HepG2 (cell line): ENCODE measurements around the gene CDKN2C. TPM values are rescaled to one million over a fixed set of nuclear protein-coding genes. Genes with fewer than 3 reads are reported as not detected.

Source experiments
- AKAP8 ChIP-seq: sonication (generic); formaldehyde crosslinking; IDR thresholded peaks from 2 replicates; pipeline ENCODE4 v1.5.1; 2020; ENCODE audit warnings: mild to moderate bottlenecking, missing genetic modification reagents
- GTF3A ChIP-seq: sonication (generic); formaldehyde crosslinking; conservative IDR thresholded peaks from 2 replicates; pipeline ENCODE4 v1.4.0; 2020; ENCODE audit warnings: mild to moderate bottlenecking, missing genetic modification reagents
- HDAC2 ChIP-seq: sonication (generic); formaldehyde crosslinking; IDR thresholded peaks from 2 replicates; pipeline ENCODE4 v1.4.0; 2020; ENCODE audit warnings: missing genetic modification reagents
- ISL2 ChIP-seq: sonication (generic); formaldehyde crosslinking; IDR thresholded peaks from 2 replicates; pipeline ENCODE4 v1.5.0; 2020; ENCODE audit warnings: missing genetic modification reagents
- NR2F6 ChIP-seq, 2 experiments: IDR thresholded peaks; 2 replicates each; pipeline ENCODE4 v1.6.1; 2016; ENCODE audit warnings: antibody characterized with exemption in 1 of 2, mild to moderate bottlenecking in 1 of 2
- TCF12 ChIP-seq, 2 experiments: fragments of 450-650 bp in 1 of 2; sonication (generic) in 1 of 2; formaldehyde crosslinking in 1 of 2; IDR thresholded peaks; 2 replicates each; pipeline versions ENCODE4 v1.6.1 to v1.8.0; 2017 to 2022; ENCODE audit warnings: antibody characterized with exemption in 1 of 2, mild to moderate bottlenecking in 1 of 2, missing genetic modification reagents in 1 of 2, moderate library complexity in 1 of 2
- ZEB1 ChIP-seq: IDR thresholded peaks from 2 replicates; pipeline ENCODE4 v1.6.1; 2012; ENCODE audit warnings: mild to moderate bottlenecking, low read depth, inconsistent platforms; ENCODE audit not compliant: insufficient replicate concordance
- ZFP62 ChIP-seq: sonication (generic); formaldehyde crosslinking; IDR thresholded peaks from 2 replicates; pipeline ENCODE4 v1.4.0; 2020; ENCODE audit warnings: missing genetic modification reagents
- ZNF121 ChIP-seq: sonication (generic); formaldehyde crosslinking; IDR thresholded peaks from 2 replicates; pipeline ENCODE4 v1.5.0; 2020; ENCODE audit warnings: mild to moderate bottlenecking, missing genetic modification reagents
- ZNF143 ChIP-seq: sonication (generic); formaldehyde crosslinking; IDR thresholded peaks from 2 replicates; pipeline ENCODE4 v1.4.0; 2020; ENCODE audit warnings: missing genetic modification reagents
- ZNF326 ChIP-seq: sonication (generic); formaldehyde crosslinking; IDR thresholded peaks from 2 replicates; pipeline ENCODE4 v1.4.0; 2020; ENCODE audit warnings: missing genetic modification reagents, borderline replicate concordance
- ZNF33A ChIP-seq: sonication (generic); formaldehyde crosslinking; IDR thresholded peaks from 2 replicates; pipeline ENCODE4 v1.5.1; 2020; ENCODE audit warnings: missing genetic modification reagents, mild to moderate bottlenecking, moderate library complexity, borderline replicate concordance
- ZSCAN21 ChIP-seq: sonication (generic); formaldehyde crosslinking; IDR thresholded peaks from 2 replicates; pipeline ENCODE4 v1.8.0; 2022; ENCODE audit warnings: mild to moderate bottlenecking, missing genetic modification reagents, moderate library complexity, borderline replicate concordance
- polyA plus RNA-seq, 8 experiments: library from polyadenylated mRNA; depleted of rRNA in 3 of 8; stranded (reverse) in 7 of 8; unstranded in 1 of 8; fragments of >200 nt; fragmentation: Illumina TruSeq in 4 of 8; extraction: Trizol in 4 of 8; gene quantifications; 2 replicates each; pipeline versions ENCODE4 v1.2.1 to v1.2.3, GENCODE V29; 2011 to 2016; ENCODE audit warnings: low read depth in 4 of 8, missing spikeins in 1 of 8, mixed read lengths in 1 of 8; ENCODE audit not compliant: insufficient read depth in 1 of 8
- total RNA-seq, 5 experiments: library from RNA; depleted of rRNA; stranded (reverse); fragments of >200 nt; fragmentation: Illumina TruSeq; extraction: Trizol; gene quantifications; 2 replicates each; pipeline ENCODE4 v1.2.3, GENCODE V29; 2016; ENCODE audit warnings: low read depth in 1 of 5
- TF ChIP-seq, protein P1 (sequence below): sonication (generic); formaldehyde crosslinking; IDR thresholded peaks from 2 replicates; pipeline ENCODE4 v1.5.0; 2020; ENCODE audit warnings: missing genetic modification reagents
- TF ChIP-seq, protein P2 (sequence below): fragments of 450-650 bp; IDR thresholded peaks from 2 replicates; pipeline ENCODE4 v1.6.1; 2016
- TF ChIP-seq, protein P3 (sequence below): sonication (generic); formaldehyde crosslinking; IDR thresholded peaks from 2 replicates; pipeline ENCODE4 v1.5.0; 2020; ENCODE audit warnings: missing genetic modification reagents
- TF ChIP-seq, protein P4 (sequence below): sonication (generic); formaldehyde crosslinking; IDR thresholded peaks from 2 replicates; pipeline ENCODE4; 2020; ENCODE audit warnings: missing genetic modification reagents, mild to moderate bottlenecking, borderline replicate concordance
- TF ChIP-seq, protein P5 (sequence below): sonication (generic); formaldehyde crosslinking; IDR thresholded peaks from 2 replicates; pipeline ENCODE4 v1.5.0; 2020; ENCODE audit warnings: mild to moderate bottlenecking, low read depth, missing genetic modification reagents, borderline replicate concordance
- TF ChIP-seq, protein P6 (sequence below): sonication (generic); formaldehyde crosslinking; IDR thresholded peaks from 2 replicates; pipeline ENCODE4 v1.4.0; 2020; ENCODE audit warnings: low read depth, mild to moderate bottlenecking, missing genetic modification reagents

Gene CDKN2C
- total and polyA plus RNA-seq, 2 of the 13 experiments (the other 11 are each of a cell fraction or from before 2014, with no cell fraction given): 7.8 to 13.7 TPM

DNA sequence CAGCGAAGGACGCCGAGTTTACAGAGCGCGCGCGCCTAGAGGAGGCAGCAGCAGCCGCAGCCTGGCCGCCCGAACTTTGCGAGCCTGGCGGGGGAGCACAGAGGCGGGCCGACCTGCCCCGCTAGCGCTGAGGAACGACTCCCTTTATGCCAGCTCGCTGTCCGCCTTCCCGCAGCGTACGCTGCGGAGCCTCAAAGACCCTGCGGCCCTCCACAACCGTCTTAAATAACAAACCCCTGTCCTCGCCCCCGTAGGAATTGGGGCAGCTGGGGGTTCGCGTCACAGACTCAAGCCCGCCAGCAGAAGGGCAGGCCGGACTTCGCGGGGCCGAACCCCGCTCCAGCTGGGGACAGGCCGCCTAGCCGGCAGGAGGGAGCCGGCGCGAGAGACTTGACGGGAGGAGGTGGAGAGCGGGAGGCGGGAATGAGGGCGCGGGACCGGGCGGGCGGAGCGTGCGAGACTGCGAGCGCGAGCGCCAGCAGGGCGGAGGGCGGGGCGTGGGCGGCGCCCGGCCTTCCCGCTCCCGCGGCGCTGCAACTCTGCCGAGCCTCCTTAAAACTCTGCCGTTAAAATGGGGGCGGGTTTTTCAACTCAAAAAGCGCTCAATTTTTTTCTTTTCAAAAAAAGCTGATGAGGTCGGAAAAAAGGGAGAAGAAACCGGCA, 1.8 kb upstream of the CDKN2C start (continued):
- TF ChIP-seq ZEB1 (no peak), GTF3A (no peak), TCF12 (IDR thresholded peaks at IDR 0.05) (no peak), TCF12 (CRISPR knock-in tag; IDR thresholded peaks at IDR 0.05) (no peak; the same call in 1 of the 2 replicates), HDAC2 (CRISPR knock-in tag) (peak; percentile 38; the same call in 1 of the 2 replicates), ISL2 (CRISPR knock-in tag) (peak; percentile 56; the same call in 1 of the 2 replicates), ZSCAN21 (peak; percentile 25; the same call in 1 of the 2 replicates), AKAP8 (peak; percentile 84), ZNF143 (CRISPR knock-in tag) (no peak), ZNF326 (CRISPR knock-in tag) (no peak), ZFP62 (CRISPR knock-in tag) (no peak), ZNF121 (CRISPR knock-in tag) (peak; percentile 70), ZNF33A (CRISPR knock-in tag) (0 out of 2 replicates have a peak, but pooled peaks have one; percentile 51), NR2F6 (IDR thresholded peaks at IDR 0.05) (no peak), NR2F6 (CRISPR knock-in tag; IDR thresholded peaks at IDR 0.05) (no peak)
- TF ChIP-seq, protein P1, sequence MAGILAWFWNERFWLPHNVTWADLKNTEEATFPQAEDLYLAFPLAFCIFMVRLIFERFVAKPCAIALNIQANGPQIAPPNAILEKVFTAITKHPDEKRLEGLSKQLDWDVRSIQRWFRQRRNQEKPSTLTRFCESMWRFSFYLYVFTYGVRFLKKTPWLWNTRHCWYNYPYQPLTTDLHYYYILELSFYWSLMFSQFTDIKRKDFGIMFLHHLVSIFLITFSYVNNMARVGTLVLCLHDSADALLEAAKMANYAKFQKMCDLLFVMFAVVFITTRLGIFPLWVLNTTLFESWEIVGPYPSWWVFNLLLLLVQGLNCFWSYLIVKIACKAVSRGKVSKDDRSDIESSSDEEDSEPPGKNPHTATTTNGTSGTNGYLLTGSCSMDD (CRISPR knock-in tag): no peak
- TF ChIP-seq, protein P2, sequence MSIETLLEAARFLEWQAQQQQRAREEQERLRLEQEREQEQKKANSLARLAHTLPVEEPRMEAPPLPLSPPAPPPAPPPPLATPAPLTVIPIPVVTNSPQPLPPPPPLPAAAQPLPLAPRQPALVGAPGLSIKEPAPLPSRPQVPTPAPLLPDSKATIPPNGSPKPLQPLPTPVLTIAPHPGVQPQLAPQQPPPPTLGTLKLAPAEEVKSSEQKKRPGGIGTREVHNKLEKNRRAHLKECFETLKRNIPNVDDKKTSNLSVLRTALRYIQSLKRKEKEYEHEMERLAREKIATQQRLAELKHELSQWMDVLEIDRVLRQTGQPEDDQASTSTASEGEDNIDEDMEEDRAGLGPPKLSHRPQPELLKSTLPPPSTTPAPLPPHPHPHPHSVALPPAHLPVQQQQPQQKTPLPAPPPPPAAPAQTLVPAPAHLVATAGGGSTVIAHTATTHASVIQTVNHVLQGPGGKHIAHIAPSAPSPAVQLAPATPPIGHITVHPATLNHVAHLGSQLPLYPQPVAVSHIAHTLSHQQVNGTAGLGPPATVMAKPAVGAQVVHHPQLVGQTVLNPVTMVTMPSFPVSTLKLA: no peak
- TF ChIP-seq, protein P3, sequence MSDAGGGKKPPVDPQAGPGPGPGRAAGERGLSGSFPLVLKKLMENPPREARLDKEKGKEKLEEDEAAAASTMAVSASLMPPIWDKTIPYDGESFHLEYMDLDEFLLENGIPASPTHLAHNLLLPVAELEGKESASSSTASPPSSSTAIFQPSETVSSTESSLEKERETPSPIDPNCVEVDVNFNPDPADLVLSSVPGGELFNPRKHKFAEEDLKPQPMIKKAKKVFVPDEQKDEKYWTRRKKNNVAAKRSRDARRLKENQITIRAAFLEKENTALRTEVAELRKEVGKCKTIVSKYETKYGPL (CRISPR knock-in tag): 0 out of 2 replicates have a peak, but pooled peaks have one; percentile 17
- TF ChIP-seq, protein P4, sequence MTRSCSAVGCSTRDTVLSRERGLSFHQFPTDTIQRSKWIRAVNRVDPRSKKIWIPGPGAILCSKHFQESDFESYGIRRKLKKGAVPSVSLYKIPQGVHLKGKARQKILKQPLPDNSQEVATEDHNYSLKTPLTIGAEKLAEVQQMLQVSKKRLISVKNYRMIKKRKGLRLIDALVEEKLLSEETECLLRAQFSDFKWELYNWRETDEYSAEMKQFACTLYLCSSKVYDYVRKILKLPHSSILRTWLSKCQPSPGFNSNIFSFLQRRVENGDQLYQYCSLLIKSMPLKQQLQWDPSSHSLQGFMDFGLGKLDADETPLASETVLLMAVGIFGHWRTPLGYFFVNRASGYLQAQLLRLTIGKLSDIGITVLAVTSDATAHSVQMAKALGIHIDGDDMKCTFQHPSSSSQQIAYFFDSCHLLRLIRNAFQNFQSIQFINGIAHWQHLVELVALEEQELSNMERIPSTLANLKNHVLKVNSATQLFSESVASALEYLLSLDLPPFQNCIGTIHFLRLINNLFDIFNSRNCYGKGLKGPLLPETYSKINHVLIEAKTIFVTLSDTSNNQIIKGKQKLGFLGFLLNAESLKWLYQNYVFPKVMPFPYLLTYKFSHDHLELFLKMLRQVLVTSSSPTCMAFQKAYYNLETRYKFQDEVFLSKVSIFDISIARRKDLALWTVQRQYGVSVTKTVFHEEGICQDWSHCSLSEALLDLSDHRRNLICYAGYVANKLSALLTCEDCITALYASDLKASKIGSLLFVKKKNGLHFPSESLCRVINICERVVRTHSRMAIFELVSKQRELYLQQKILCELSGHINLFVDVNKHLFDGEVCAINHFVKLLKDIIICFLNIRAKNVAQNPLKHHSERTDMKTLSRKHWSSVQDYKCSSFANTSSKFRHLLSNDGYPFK (CRISPR knock-in tag): peak; percentile 70; the same call in 1 of the 2 replicates
- TF ChIP-seq, protein P5, sequence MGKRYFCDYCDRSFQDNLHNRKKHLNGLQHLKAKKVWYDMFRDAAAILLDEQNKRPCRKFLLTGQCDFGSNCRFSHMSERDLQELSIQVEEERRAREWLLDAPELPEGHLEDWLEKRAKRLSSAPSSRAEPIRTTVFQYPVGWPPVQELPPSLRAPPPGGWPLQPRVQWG (CRISPR knock-in tag): no peak
- TF ChIP-seq, protein P6, sequence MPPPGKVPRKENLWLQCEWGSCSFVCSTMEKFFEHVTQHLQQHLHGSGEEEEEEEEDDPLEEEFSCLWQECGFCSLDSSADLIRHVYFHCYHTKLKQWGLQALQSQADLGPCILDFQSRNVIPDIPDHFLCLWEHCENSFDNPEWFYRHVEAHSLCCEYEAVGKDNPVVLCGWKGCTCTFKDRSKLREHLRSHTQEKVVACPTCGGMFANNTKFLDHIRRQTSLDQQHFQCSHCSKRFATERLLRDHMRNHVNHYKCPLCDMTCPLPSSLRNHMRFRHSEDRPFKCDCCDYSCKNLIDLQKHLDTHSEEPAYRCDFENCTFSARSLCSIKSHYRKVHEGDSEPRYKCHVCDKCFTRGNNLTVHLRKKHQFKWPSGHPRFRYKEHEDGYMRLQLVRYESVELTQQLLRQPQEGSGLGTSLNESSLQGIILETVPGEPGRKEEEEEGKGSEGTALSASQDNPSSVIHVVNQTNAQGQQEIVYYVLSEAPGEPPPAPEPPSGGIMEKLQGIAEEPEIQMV: 0 out of 2 replicates have a peak, but pooled peaks have one; percentile 49
